Skeletal muscle tissue (tissue), 2 donors: ENCODE results near the gene TNFRSF12A. TPM values are rescaled to one million over a fixed set of nuclear protein-coding genes. Genes with fewer than 3 reads are reported as not detected.

Experiments used
- small RNA-seq: library from RNA; depleted of rRNA; stranded (forward); fragments of <200 nt; gene quantifications from one replicate; pipeline ENCODE3, GENCODE V24; 2014
- total RNA-seq: library from RNA; depleted of rRNA; stranded (reverse); fragments of >200 nt; gene quantifications from one replicate; pipeline ENCODE4 v1.2.3, GENCODE V29; 2014

Gene TNFRSF12A
- total RNA-seq, 1 donor from 2014 or later, result 28.7 TPM

Small RNA genes lying within 50 kb of the gene (small RNA-seq; reads per million reads assigned to genes)
- not detected for gene LINC00514

Other genes with a start within 250 kb of the TNFRSF12A start
- 178 TPM for gene ELOB, start 243.1 kb upstream of the TNFRSF12A start, total RNA-seq
- gene PRSS33, start 232.8 kb upstream of the TNFRSF12A start, total RNA-seq, result not detected
- gene PRSS41, start 221.9 kb upstream of the TNFRSF12A start, total RNA-seq, result not detected
- gene PRSS21, start 203.1 kb upstream of the TNFRSF12A start, total RNA-seq, result not detected
- gene ZG16B, start 190.1 kb upstream of the TNFRSF12A start, total RNA-seq, result 0.52 TPM
- not detected for gene PRSS22, start 162.2 kb upstream of the TNFRSF12A start, total RNA-seq
- gene FLYWCH2, start 137.2 kb upstream of the TNFRSF12A start, total RNA-seq, result 10.4 TPM
- gene FLYWCH1, start 108.4 kb upstream of the TNFRSF12A start, total RNA-seq, result 11.0 TPM
- 1.6 TPM for gene KREMEN2, start 56.1 kb upstream of the TNFRSF12A start, total RNA-seq
- 2.1 TPM for gene PAQR4, start 51.0 kb upstream of the TNFRSF12A start, total RNA-seq
- 2.1 TPM for gene PKMYT1, start 39.9 kb upstream of the TNFRSF12A start, total RNA-seq
- not detected for gene CLDN9, start 7.4 kb upstream of the TNFRSF12A start, total RNA-seq
- gene CLDN6, start 2.2 kb upstream of the TNFRSF12A start, total RNA-seq, result not detected
- gene HCFC1R1, start 3.6 kb downstream of the TNFRSF12A start, total RNA-seq, result 14.1 TPM
- gene THOC6, start 3.7 kb downstream of the TNFRSF12A start, total RNA-seq, result 15.7 TPM
- gene BICDL2, start 16.6 kb downstream of the TNFRSF12A start, total RNA-seq, result not detected
- gene MMP25, start 26.2 kb downstream of the TNFRSF12A start, total RNA-seq, result 0.52 TPM
- 25.1 TPM for gene IL32, start 45.3 kb downstream of the TNFRSF12A start, total RNA-seq
- gene ZSCAN10, start 78.9 kb downstream of the TNFRSF12A start, total RNA-seq, result not detected
- 7.3 TPM for gene ZNF205, start 92.2 kb downstream of the TNFRSF12A start, total RNA-seq
- gene ZNF213, start 114.7 kb downstream of the TNFRSF12A start, total RNA-seq, result 4.2 TPM
- gene OR1F1, start 167.8 kb downstream of the TNFRSF12A start, total RNA-seq, result not detected
- 9.4 TPM for gene ZNF200, start 214.8 kb downstream of the TNFRSF12A start, total RNA-seq
- 0.52 TPM for gene MEFV, start 236.3 kb downstream of the TNFRSF12A start, total RNA-seq